Measurements from ENCODE around the gene KIAA1549.

KIAA1549 gene

GRCh38 chr7:138917771-138918170, 63.4 kb downstream of the KIAA1549 start:
- in situ Hi-C loops (cut with MboI; ENCODE audit: low sequenced_read_pairs, unreplicated experiment) = no loop called here
- no peak for DNase-seq (ENCODE audit: low spot score)
- no peak for TF ChIP-seq CTCF (IDR thresholded peaks at IDR 0.05; ENCODE audit: borderline replicate concordance, control extremely low read depth, extremely low read depth, insufficient read depth, missing control alignments)

- in situ Hi-C loops (cut with MboI; ENCODE audit: low sequenced_read_pairs, unreplicated experiment) = no loop called here
- DNase-seq (ENCODE audit: low spot score) = no peak
- TF ChIP-seq CTCF (IDR thresholded peaks at IDR 0.05; ENCODE audit: borderline replicate concordance, control extremely low read depth, extremely low read depth, insufficient read depth, missing control alignments) = no peak
Measured at GRCh38 chr7:138916731-138917130, 64.5 kb downstream of the KIAA1549 start.

- DNase-seq (ENCODE audit: low spot score) = no peak
- TF ChIP-seq CTCF (IDR thresholded peaks at IDR 0.05; ENCODE audit: borderline replicate concordance, control extremely low read depth, extremely low read depth, insufficient read depth, missing control alignments) = no peak
- in situ Hi-C loops (cut with MboI; ENCODE audit: low sequenced_read_pairs, unreplicated experiment) = no loop called here
Measured at GRCh38 chr7:138916275-138916674, 64.9 kb downstream of the KIAA1549 start.

GRCh38 chr7:138913783-138914182, 67.4 kb downstream of the KIAA1549 start:
- in situ Hi-C loops (cut with MboI; ENCODE audit: low sequenced_read_pairs, unreplicated experiment) = no loop called here
- DNase-seq (ENCODE audit: low spot score) = no peak
- no peak for TF ChIP-seq CTCF (IDR thresholded peaks at IDR 0.05; ENCODE audit: borderline replicate concordance, control extremely low read depth, extremely low read depth, insufficient read depth, missing control alignments)

GRCh38 chr7:138911007-138911406, 70.2 kb downstream of the KIAA1549 start:
- in situ Hi-C loops (cut with MboI; ENCODE audit: low sequenced_read_pairs, unreplicated experiment) = no loop called here
- DNase-seq (ENCODE audit: low spot score) = no peak
- no peak for TF ChIP-seq CTCF (IDR thresholded peaks at IDR 0.05; ENCODE audit: borderline replicate concordance, control extremely low read depth, extremely low read depth, insufficient read depth, missing control alignments)

GRCh38 chr7:138907850-138908249, 73.3 kb downstream of the KIAA1549 start:
- in situ Hi-C loops (cut with MboI; ENCODE audit: low sequenced_read_pairs, unreplicated experiment) = no loop called here
- DNase-seq (ENCODE audit: low spot score) = no peak
- no peak for TF ChIP-seq CTCF (IDR thresholded peaks at IDR 0.05; ENCODE audit: borderline replicate concordance, control extremely low read depth, extremely low read depth, insufficient read depth, missing control alignments)
